Stimulated activated CD4-positive, alpha-beta T cell treated with anti-CD3 and anti-CD28 coated beads, TNF-alpha, amount 100 ng/mL, for 4 hours (primary cell): ENCODE results near the gene TPSB2.

Source experiments
- DNase-seq, 3 experiments: peaks; one replicate each; pipeline ENCODE4 v3.0.0-alpha.2; 2020; ENCODE audit warnings: low read depth in 3 of 3

The TPSB2 gene

DNA sequence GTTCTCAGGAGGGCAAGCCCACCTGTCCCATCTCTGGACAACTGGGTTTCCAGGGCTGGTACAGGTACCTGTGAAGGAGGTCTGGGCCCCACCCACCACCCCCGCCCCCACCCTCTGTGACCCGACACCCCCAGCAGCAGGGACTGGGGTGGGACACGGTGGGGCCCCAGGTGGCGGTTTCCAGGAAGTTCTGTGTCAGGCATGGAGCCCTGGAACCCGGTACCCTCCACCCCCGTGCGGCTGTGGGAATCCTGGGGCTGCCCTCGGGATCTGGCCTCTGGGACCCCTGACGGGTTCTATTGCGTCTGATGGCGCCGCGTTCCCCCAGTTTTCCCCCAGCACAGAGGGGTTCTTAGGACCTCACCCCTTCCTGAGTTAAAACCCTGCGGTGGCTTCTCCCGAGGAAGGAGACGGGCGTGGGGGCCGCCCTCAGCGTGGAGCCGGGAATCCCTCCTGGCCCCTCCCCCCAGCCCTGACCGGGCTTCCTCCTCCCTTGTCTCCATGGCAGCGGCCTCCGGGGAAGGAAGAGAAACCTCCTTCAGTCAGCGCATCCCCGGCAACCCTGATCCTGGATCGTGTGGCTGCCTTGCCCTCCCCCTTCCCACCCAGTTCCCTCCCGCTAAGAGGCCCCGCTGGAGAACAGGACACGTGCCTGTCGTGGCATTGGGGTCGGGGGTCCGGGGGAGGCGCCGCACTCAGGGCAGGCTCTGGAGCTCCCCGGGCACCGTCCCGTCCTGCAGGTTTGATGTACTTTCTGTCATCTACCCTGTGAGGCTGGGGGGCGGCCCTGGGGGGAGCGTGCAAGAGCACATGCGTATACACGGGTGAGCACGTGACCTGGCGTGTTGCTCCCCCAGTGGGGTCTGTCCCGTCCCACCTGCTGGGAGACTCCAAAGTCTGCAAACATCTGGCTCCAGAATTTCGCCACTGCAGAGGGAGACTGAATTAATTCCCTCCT lies 46.8 kb downstream of the TPSB2 start:
- DNase-seq, result no peak

DNA sequence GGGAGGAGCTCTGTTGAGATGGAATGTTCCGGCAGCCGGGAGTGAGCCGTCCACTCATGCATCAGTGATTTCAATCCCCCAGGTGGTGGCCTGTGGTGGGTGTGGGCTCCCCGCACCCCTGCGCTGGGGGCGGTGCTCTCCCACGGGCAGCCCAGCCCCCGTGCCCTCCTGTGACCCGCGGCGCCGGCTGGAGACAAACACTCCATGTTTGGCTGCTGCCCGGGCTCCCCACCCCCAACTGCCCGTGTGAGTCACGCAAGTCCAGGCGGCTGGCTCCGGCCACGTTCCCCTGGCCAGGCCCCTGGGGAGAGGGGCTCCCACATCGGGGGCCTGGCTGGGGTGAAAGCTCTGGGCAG lies 47.7 kb downstream of the TPSB2 start:
- DNase-seq, result no peak

DNA sequence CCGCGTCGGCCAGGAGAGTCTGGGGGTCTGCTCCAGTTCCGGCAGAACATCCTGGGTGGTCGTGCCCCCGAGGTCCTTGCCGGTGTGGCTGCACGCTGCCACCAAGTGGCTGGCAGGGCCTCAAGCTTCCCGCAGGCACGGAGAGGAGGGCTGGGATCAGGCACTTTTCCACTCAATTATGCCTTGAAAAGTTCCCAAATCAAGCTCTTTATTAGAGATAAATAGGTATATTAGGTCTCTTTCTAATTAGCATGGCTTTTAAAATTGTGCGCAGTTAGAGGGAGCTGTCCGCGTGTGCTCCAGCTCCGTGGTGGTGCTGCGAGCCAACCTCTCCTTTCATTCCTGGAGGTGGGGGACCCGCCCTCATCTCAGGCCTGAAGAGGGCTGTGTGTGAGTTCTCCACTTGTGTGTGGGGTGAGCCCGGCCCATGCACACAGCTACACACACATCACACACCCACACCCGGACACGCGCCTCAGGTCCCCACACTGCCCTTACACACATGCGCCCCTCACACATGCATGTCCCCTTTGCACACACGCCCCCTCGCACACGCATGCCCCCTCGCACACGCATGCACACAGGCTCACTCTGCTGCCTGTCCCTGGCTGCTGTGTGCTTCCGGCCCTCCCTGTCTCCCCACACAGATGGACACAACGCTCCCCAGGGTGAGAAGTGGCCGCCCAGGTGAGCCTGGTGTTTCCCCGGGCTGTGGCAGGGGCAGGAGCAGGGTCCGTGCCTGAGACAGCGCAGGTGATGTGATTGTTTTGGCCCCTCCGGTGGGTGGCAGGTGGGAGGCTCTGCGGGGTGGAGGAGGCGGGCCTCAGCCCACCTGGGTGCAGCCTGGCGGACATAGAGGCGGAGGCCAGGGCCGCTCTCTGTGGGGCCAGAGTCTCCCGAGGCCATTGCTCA lies 48.3 kb downstream of the TPSB2 start:
- no peak for DNase-seq

DNA sequence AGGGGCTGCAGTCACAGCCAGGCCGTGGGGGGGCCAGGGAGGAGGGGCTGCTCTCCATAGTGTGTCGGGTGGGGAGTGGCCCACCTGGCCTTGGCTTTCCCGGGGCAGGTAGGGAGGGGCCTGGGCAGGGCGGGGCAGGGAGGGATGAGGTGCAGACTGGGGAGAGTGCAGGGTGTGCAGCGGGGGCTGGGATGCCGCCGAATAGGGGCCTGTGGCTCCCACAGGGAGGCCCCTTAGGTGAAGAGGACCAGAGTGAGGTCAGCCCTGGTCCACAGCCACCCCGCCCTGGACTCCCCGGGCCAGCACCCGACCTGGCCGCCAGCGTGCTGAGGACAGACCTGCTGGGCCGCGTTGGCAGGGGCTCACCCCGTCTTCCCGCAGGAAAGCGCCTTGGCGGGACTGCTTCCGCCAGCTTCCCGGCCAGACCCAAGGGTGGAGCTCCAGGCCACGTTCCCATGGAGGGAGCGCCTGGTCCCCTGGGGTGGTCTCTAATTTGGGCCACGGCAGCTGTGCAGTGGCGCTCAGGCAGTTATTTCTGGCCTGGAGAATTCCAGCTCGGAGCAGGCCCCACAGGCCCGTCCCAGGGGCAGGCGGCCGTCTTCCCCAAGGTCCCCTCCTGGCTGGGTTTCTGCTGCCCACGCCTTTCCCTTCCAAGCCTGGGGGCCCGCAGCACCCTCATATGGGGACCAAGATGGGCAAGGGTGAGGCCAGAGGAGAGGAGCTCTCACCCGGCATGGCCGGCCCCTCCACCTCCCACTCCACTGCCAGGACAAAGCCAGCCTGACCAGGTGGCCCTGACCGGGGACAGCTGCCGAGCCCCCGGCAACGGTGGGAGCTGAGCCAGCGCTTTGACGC lies 49.2 kb downstream of the TPSB2 start:
- no peak for DNase-seq
